ENCODE results near the gene LZTS3. TPM values are rescaled to one million over a fixed set of nuclear protein-coding genes. Genes with fewer than 3 reads are reported as not detected.
A peak's percentile ranks its signal among the peaks of the same experiment; 100 is the strongest.

Gene LZTS3
- total RNA-seq, 2 donors from 2014 or later, result 7.9 to 8.3 TPM

DNA sequence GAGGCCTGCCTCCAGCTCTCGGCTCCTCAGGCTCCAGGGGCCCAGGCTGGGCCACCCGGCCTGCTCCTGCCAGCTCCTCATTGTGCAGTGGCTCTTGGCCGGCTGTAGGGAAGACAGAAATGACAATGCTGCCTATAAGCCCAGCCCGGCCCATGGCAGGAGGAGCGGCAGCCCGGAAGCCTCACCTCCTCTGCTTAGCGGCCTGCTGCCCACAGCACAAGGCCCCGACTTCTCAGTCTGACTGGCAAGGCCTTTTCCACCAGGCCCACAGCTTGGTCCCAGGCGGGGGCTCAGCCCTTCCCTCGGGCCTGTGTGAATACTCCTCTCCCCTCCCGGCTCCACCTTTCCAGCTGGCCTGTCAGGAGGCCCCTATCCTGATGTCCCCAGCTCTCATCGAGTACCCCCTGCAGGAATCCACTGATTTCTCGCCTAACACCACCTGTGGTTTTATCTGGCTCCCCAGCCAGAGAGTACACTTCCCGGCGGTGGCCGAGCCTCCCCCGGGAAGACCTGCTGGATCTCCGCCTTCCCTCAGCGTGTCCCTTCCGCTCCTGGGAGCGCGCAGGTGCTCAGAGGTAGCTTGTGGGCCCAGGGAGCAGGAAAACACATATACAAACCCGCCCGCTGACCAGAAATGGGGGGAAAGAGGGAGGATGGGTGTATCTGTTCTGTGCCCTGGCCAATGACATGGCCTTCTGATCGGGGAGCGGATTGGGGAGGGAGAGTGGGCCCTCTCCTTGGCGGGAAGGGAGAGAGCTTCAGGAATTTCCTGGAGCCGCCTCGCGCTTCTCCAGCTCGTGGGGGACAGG is 30.2 kb upstream of the LZTS3 start:
- H3K36me3 ChIP-seq, result peaks cover 5% of the 10 kb centered on the region
- H3K4me1 ChIP-seq, result peaks cover 5% of the 10 kb centered on the region
- intact Hi-C loops (cut with DNase I), result no loop called here
- H3K9ac ChIP-seq (ENCODE audit: low read depth in 2 of 2, low read length in 2 of 2), result peak overlapping the region; percentile 91 to 98
- peak; percentile 50 for DNase-seq
- peak overlapping the region; percentile 73 for H3K27ac ChIP-seq
- H3K4me3 ChIP-seq, result peak overlapping the region; percentile 75
- TF ChIP-seq, protein P1, sequence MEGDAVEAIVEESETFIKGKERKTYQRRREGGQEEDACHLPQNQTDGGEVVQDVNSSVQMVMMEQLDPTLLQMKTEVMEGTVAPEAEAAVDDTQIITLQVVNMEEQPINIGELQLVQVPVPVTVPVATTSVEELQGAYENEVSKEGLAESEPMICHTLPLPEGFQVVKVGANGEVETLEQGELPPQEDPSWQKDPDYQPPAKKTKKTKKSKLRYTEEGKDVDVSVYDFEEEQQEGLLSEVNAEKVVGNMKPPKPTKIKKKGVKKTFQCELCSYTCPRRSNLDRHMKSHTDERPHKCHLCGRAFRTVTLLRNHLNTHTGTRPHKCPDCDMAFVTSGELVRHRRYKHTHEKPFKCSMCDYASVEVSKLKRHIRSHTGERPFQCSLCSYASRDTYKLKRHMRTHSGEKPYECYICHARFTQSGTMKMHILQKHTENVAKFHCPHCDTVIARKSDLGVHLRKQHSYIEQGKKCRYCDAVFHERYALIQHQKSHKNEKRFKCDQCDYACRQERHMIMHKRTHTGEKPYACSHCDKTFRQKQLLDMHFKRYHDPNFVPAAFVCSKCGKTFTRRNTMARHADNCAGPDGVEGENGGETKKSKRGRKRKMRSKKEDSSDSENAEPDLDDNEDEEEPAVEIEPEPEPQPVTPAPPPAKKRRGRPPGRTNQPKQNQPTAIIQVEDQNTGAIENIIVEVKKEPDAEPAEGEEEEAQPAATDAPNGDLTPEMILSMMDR (IDR thresholded peaks at IDR 0.05), result no peak
- H3K9me3 ChIP-seq, result no peaks in the 10 kb centered on the region
- H3K27me3 ChIP-seq, result no peaks in the 10 kb centered on the region

DNA sequence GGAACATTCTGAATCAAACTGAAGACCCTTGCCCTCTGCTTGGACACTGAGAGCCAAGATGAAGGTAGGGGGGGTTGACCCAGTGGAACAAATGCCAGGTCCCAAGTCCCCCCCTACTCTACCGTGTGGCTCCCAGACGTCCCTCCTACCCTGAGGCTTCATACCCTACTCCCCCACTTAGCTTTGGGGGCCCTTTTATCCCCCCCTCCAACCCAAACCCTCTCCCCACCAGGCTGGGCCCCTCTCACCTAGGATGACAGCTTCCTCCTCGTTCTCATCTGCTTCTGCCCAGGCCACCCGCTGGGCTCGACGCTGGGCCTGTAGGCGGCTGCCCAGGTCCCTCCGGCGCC is 29.6 kb upstream of the LZTS3 start:
- H3K36me3 ChIP-seq, result peaks cover 5% of the 10 kb centered on the region
- H3K9me3 ChIP-seq, result no peaks in the 10 kb centered on the region
- H3K4me1 ChIP-seq, result peaks cover 5% of the 10 kb centered on the region
- H3K27ac ChIP-seq, result peak overlapping the region; percentile 73
- intact Hi-C loops (cut with DNase I), result no loop called here
- TF ChIP-seq, protein P1 (IDR thresholded peaks at IDR 0.05), result no peak
- no peak for DNase-seq
- H3K9ac ChIP-seq (ENCODE audit: low read depth in 2 of 2, low read length in 2 of 2), result peak overlapping the region; percentile 91 to 98
- no peaks in the 10 kb centered on the region for H3K27me3 ChIP-seq
- H3K4me3 ChIP-seq, result peak overlapping the region; percentile 75

DNA sequence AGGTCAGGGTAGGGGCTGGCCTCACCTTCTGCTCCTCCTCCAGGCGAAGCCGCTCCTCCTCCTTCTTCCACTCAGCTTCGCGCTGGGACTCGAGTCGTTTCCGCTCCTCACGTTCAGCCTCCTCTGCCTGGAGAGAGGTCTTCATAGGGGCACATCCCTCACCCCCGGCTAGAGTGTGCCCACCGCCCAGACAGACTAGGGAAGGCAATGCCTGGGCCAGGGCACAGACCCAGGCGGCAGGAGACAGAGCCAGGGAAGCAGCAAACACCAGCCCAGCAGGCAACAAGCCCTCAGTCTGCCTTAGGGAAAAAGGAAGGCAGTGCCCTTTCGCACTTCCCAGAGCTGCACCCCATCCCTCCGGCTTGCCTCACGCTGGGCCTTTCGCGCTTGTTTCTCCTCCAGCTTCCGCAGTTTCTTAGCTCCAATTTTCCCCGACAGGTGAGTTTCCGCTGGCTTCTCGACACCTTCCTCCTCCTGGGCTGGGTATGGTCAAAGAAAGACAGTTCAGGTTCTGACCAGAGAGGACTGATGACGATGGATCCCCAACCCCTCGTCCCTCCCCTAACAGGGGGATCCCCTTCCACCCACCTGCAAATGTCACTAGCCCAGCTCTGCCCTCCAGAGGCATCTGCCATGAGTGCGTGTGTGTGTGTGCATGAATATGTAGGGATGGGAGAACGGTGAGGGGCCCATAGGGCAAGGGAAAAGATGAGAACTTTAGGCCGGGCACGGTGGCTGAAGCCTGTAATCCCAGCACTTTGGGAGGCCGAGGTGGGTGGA is 26.8 kb upstream of the LZTS3 start:
- H3K27me3 ChIP-seq, result no peaks in the 10 kb centered on the region
- no peak overlapping the region for H3K9ac ChIP-seq (ENCODE audit: low read depth in 2 of 2, low read length in 2 of 2)
- H3K36me3 ChIP-seq, result peaks cover 5% of the 10 kb centered on the region
- H3K27ac ChIP-seq, result no peak overlapping the region
- H3K4me3 ChIP-seq, result no peak overlapping the region
- DNase-seq, result no peak
- peaks cover 5% of the 10 kb centered on the region for H3K4me1 ChIP-seq
- intact Hi-C loops (cut with DNase I), result no loop called here
- TF ChIP-seq, protein P1 (IDR thresholded peaks at IDR 0.05), result no peak
- H3K9me3 ChIP-seq, result no peaks in the 10 kb centered on the region

DNA sequence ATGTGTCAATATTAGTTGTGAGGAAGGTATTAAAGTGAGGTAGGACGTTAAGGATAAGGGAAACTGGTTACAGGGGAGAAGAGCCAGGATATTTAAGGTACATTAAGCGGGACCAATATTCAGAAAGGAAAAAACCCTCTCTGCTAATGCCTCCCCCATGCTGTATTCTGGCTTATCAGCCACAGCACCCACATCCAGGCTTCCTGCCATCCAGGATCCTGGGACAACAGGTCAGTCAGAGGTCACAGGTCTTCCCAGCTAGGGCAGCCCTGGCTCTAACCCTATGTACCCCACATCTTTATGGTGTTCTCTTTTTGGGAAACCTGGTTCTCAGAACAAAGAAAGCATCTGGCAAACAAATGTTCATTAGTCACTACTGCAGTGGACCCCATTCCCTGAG is 25.9 kb upstream of the LZTS3 start:
- no peaks in the 10 kb centered on the region for H3K9me3 ChIP-seq
- H3K36me3 ChIP-seq, result peaks cover 14% of the 10 kb centered on the region
- intact Hi-C loops (cut with DNase I), result no loop called here
- peaks cover 5% of the 10 kb centered on the region for H3K4me1 ChIP-seq
- H3K9ac ChIP-seq (ENCODE audit: low read depth in 2 of 2, low read length in 2 of 2), result no peak overlapping the region
- no peak overlapping the region for H3K27ac ChIP-seq
- no peak overlapping the region for H3K4me3 ChIP-seq
- no peaks in the 10 kb centered on the region for H3K27me3 ChIP-seq
- no peak for DNase-seq
- TF ChIP-seq, protein P1 (IDR thresholded peaks at IDR 0.05), result no peak

DNA sequence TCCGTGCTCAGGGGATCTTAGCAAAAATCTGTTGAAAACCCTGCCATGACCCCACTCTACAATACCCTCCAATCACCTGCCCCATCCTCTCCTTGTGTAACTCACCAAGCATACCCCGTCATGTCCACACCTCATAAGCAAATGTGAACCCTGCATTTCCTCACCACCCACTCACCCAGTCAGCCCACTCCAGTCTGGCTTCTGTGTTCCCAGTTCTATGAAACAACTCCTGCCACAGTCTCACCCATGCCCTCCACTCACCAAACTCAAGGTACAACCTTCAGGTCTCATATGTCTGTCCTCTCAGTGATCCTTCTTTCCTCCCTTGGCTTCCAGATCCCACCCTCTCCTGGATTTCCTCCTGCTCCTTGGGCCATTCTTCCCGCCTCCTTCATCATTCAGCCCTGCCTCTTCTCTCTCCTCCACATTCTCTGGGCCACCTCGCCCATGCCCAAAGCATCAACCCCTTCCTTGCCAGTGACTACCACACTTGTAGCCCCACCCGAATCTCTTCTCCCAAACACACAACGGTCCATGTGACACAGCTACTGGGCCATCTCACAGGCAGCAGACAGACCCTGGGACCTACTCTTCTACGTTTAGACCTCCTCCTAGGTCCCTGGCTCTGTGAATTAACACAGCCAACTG is 22.4 kb upstream of the LZTS3 start:
- H3K36me3 ChIP-seq, result peaks cover 24% of the 10 kb centered on the region
- H3K4me3 ChIP-seq, result no peak overlapping the region
- H3K4me1 ChIP-seq, result no peaks in the 10 kb centered on the region
- no peaks in the 10 kb centered on the region for H3K9me3 ChIP-seq
- DNase-seq, result no peak
- intact Hi-C loops (cut with DNase I), result no loop called here
- no peak overlapping the region for H3K9ac ChIP-seq (ENCODE audit: low read depth in 2 of 2, low read length in 2 of 2)
- H3K27ac ChIP-seq, result no peak overlapping the region
- no peaks in the 10 kb centered on the region for H3K27me3 ChIP-seq
- TF ChIP-seq, protein P1 (IDR thresholded peaks at IDR 0.05), result no peak
